Measurements from ENCODE around the gene FSCN2.

Gene FSCN2

GRCh38 chr17:81544281-81544974 lies 16.3 kb downstream of the FSCN2 start:
- TF ChIP-seq JUND (IDR thresholded peaks at IDR 0.05; ENCODE audit: low read depth) = no peak
- no peak for DNase-seq (ENCODE audit: low read depth in 1 of 2, low spot score in 1 of 2)
- in situ Hi-C loops (cut with HindIII; ENCODE audit: low pct_unique_long_range_greater_than_20kb, low sequenced_read_pairs) = no loop called here

GRCh38 chr17:81545160-81545949 lies 17.2 kb downstream of the FSCN2 start:
- in situ Hi-C loops (cut with HindIII; ENCODE audit: low pct_unique_long_range_greater_than_20kb, low sequenced_read_pairs) = no loop called here
- no peak for DNase-seq (ENCODE audit: low read depth in 1 of 2, low spot score in 1 of 2)
- TF ChIP-seq JUND (IDR thresholded peaks at IDR 0.05; ENCODE audit: low read depth) = no peak

GRCh38 chr17:81546906-81547613 lies 18.9 kb downstream of the FSCN2 start:
- no peak for TF ChIP-seq JUND (IDR thresholded peaks at IDR 0.05; ENCODE audit: low read depth)
- no peak for DNase-seq (ENCODE audit: low read depth in 1 of 2, low spot score in 1 of 2)
- in situ Hi-C loops (cut with HindIII; ENCODE audit: low pct_unique_long_range_greater_than_20kb, low sequenced_read_pairs) = no loop called here

- no peak for DNase-seq (ENCODE audit: low read depth in 1 of 2, low spot score in 1 of 2)
- in situ Hi-C loops (cut with HindIII; ENCODE audit: low pct_unique_long_range_greater_than_20kb, low sequenced_read_pairs) = no loop called here
- TF ChIP-seq JUND (IDR thresholded peaks at IDR 0.05; ENCODE audit: low read depth) = no peak
Measured at GRCh38 chr17:81547614-81547982, 19.4 kb downstream of the FSCN2 start.

- TF ChIP-seq JUND (IDR thresholded peaks at IDR 0.05; ENCODE audit: low read depth) = no peak
- in situ Hi-C loops (cut with HindIII; ENCODE audit: low pct_unique_long_range_greater_than_20kb, low sequenced_read_pairs) = no loop called here
- no peak for DNase-seq (ENCODE audit: low read depth in 1 of 2, low spot score in 1 of 2)
Measured at GRCh38 chr17:81549031-81549557, 20.9 kb downstream of the FSCN2 start.

- DNase-seq (ENCODE audit: low read depth in 1 of 2, low spot score in 1 of 2) = no peak
- in situ Hi-C loops (cut with HindIII; ENCODE audit: low pct_unique_long_range_greater_than_20kb, low sequenced_read_pairs) = no loop called here
- no peak for TF ChIP-seq JUND (IDR thresholded peaks at IDR 0.05; ENCODE audit: low read depth)
Measured at GRCh38 chr17:81549826-81550225, 21.6 kb downstream of the FSCN2 start.

- no peak for DNase-seq (ENCODE audit: low read depth in 1 of 2, low spot score in 1 of 2)
- in situ Hi-C loops (cut with HindIII; ENCODE audit: low pct_unique_long_range_greater_than_20kb, low sequenced_read_pairs) = no loop called here
- TF ChIP-seq JUND (IDR thresholded peaks at IDR 0.05; ENCODE audit: low read depth) = no peak
Measured at GRCh38 chr17:81550285-81550684, 22.1 kb downstream of the FSCN2 start.

- TF ChIP-seq JUND (IDR thresholded peaks at IDR 0.05; ENCODE audit: low read depth) = no peak
- no peak for DNase-seq (ENCODE audit: low read depth in 1 of 2, low spot score in 1 of 2)
- in situ Hi-C loops (cut with HindIII; ENCODE audit: low pct_unique_long_range_greater_than_20kb, low sequenced_read_pairs) = no loop called here
Measured at GRCh38 chr17:81550830-81551457, 22.8 kb downstream of the FSCN2 start.

GRCh38 chr17:81551458-81552243 lies 23.5 kb downstream of the FSCN2 start:
- TF ChIP-seq JUND (IDR thresholded peaks at IDR 0.05; ENCODE audit: low read depth) = no peak
- in situ Hi-C loops (cut with HindIII; ENCODE audit: low pct_unique_long_range_greater_than_20kb, low sequenced_read_pairs) = no loop called here
- DNase-seq (ENCODE audit: low read depth in 1 of 2, low spot score in 1 of 2) = peak; percentile 61

GRCh38 chr17:81552244-81553017 lies 24.3 kb downstream of the FSCN2 start, which contains the start of gene FAAP100:
Gene FAAP100, minus strand, starts transcription at chr17:81552353. Its CDS starts 23 bp downstream, at chr17:81552330.
- in situ Hi-C loops (cut with HindIII; ENCODE audit: low pct_unique_long_range_greater_than_20kb, low sequenced_read_pairs) = no loop called here
- DNase-seq (ENCODE audit: low read depth in 1 of 2, low spot score in 1 of 2) = peak; percentile 88 to 95

GRCh38 chr17:81553018-81553615 lies 24.9 kb downstream of the FSCN2 start:
- in situ Hi-C loops (cut with HindIII; ENCODE audit: low pct_unique_long_range_greater_than_20kb, low sequenced_read_pairs) = no loop called here
- no peak for TF ChIP-seq JUND (IDR thresholded peaks at IDR 0.05; ENCODE audit: low read depth)
- peak; percentile 96 to 99 for DNase-seq (ENCODE audit: low read depth in 1 of 2, low spot score in 1 of 2)

More at GRCh38 chr17:81552244-81553017, 24.3 kb downstream of the FSCN2 start, which contains the start of gene FAAP100:
- TF ChIP-seq JUND (IDR thresholded peaks at IDR 0.05; ENCODE audit: low read depth) = no peak
